K562 (cell line): ENCODE measurements around the gene RHOA. TPM values are rescaled to one million over a fixed set of nuclear protein-coding genes. Genes with fewer than 3 reads are reported as not detected.

Source experiments
- ADNP ChIP-seq: fragments of 200-800 bp; sonication (Bioruptor generic); IDR thresholded peaks from 2 replicates; pipeline ENCODE4 v1.6.1; 2016; ENCODE audit warnings: missing genetic modification characterization, missing compliant biosample characterization
- ARID1B ChIP-seq: fragments of 450-650 bp; IDR thresholded peaks from 2 replicates; pipeline ENCODE4 v1.6.1; 2016; ENCODE audit warnings: antibody characterized with exemption, mild to moderate bottlenecking, inconsistent platforms
- ASH1L ChIP-seq: fragments of 450-650 bp; IDR thresholded peaks from 2 replicates; pipeline ENCODE4 v1.6.1; 2018; ENCODE audit warnings: borderline replicate concordance, mild to moderate bottlenecking, low read depth; ENCODE audit not compliant: partially characterized antibody
- CAMTA2 ChIP-seq: fragments of 250-450 bp; sonication (Bioruptor Pico); conservative IDR thresholded peaks from 2 replicates; pipeline ENCODE4 v1.5.1; 2022
- CBFA2T2 ChIP-seq: fragments of 450-650 bp; conservative IDR thresholded peaks from 2 replicates; pipeline ENCODE4 v1.6.1; 2017; ENCODE audit warnings: mild to moderate bottlenecking
- CLOCK ChIP-seq: fragments of 250-450 bp; sonication (Bioruptor Pico); IDR thresholded peaks from 2 replicates; pipeline ENCODE4 v1.4.0; 2020; ENCODE audit warnings: mild to moderate bottlenecking, moderate library complexity, borderline replicate concordance
- ELF1 ChIP-seq: fragments of 200-800 bp; sonication (Bioruptor generic); IDR thresholded peaks from 2 replicates; pipeline ENCODE4 v1.6.1; 2016; ENCODE audit warnings: missing genetic modification characterization, missing compliant biosample characterization
- JUND ChIP-seq, 2 experiments: IDR thresholded peaks; 2 replicates in 1 of 2; 3 replicates in 1 of 2; pipeline ENCODE4 v1.6.1; 2011; ENCODE audit warnings: borderline replicate concordance in 2 of 2, low read depth in 2 of 2, low read length in 2 of 2, improper control_type of control experiment in 1 of 2, missing biosample characterization in 1 of 2, missing genetic modification characterization in 1 of 2, missing genetic modification reagents in 1 of 2
- KHSRP ChIP-seq: fragments of 450-650 bp; IDR thresholded peaks from 2 replicates; pipeline ENCODE4 v1.6.1; 2017
- MECOM ChIP-seq: fragments of 250-450 bp; sonication (Bioruptor Pico); IDR thresholded peaks from 2 replicates; pipeline ENCODE4 v1.8.0; 2022; ENCODE audit warnings: inconsistent platforms
- NR4A1 ChIP-seq, 2 experiments: fragments of 250-450 bp in 1 of 2; fragments of 450-650 bp in 1 of 2; sonication (Bioruptor Pico) in 1 of 2; IDR thresholded peaks; 2 replicates each; pipeline versions ENCODE4 v1.4.0 to v1.6.1; 2016 to 2020; ENCODE audit warnings: mild to moderate bottlenecking in 2 of 2, missing compliant biosample characterization in 1 of 2, missing genetic modification characterization in 1 of 2, moderate library complexity in 1 of 2
- SMARCA4 ChIP-seq: fragments of 450-650 bp; IDR thresholded peaks from 2 replicates; pipeline ENCODE4 v1.6.1; 2016
- SMARCC2 ChIP-seq: fragments of 450-650 bp; IDR thresholded peaks from 2 replicates; pipeline ENCODE4 v1.6.1; 2017; ENCODE audit warnings: antibody characterized with exemption, moderate library complexity, mild to moderate bottlenecking, low read depth
- TAF1 ChIP-seq: IDR thresholded peaks from 2 replicates; pipeline ENCODE4 v1.6.1; 2011; ENCODE audit warnings: mild to moderate bottlenecking, low read length, moderate library complexity; ENCODE audit not compliant: insufficient read depth, control insufficient read depth, severe bottlenecking; ENCODE audit errors: extremely low read depth
- TRIM24 ChIP-seq, 2 experiments: fragments of 450-650 bp; IDR thresholded peaks; 2 replicates each; pipeline ENCODE4 v1.6.1; 2016
- ZNF584 ChIP-seq: fragments of 200-800 bp; sonication (Bioruptor generic); IDR thresholded peaks from 2 replicates; pipeline ENCODE4 v1.6.1; 2016; ENCODE audit warnings: low read depth, mild to moderate bottlenecking, missing genetic modification characterization, missing compliant biosample characterization
- ZNF592 ChIP-seq: fragments of 450-650 bp; IDR thresholded peaks from 2 replicates; pipeline ENCODE4 v1.6.1; 2017; ENCODE audit warnings: antibody characterized with exemption, mild to moderate bottlenecking
- ZNF740 ChIP-seq, 3 experiments: fragments of 200-800 bp in 1 of 3; sonication (Bioruptor generic) in 1 of 3; sonication (generic) in 1 of 3; formaldehyde crosslinking in 1 of 3; IDR thresholded peaks; 2 replicates each; pipeline versions ENCODE4 v1.6.1 to v1.8.0; 2016 to 2022; ENCODE audit warnings: mild to moderate bottlenecking in 2 of 3, missing compliant biosample characterization in 2 of 3, missing genetic modification characterization in 2 of 3, missing genetic modification reagents in 1 of 3
- polyA plus RNA-seq, 8 experiments: library from polyadenylated mRNA; depleted of rRNA in 4 of 8; stranded (reverse) in 5 of 8; unstranded in 3 of 8; fragments of >200 nt; fragmentation: Nextera tagmentation in 2 of 8; fragmentation: Illumina TruSeq in 1 of 8; extraction: Ambion mirVana in 2 of 8; extraction: Trizol in 1 of 8; gene quantifications; 2 replicates each; pipeline versions ENCODE4 v1.2.1 to v1.2.3, GENCODE V29; 2011 to 2014; ENCODE audit warnings: inconsistent platforms in 1 of 8, missing spikeins in 1 of 8
- total RNA-seq, 7 experiments: library from RNA; depleted of rRNA in 6 of 7; stranded (reverse); fragments of >200 nt in 6 of 7; fragmentation: Illumina TruSeq in 2 of 7; extraction: Trizol in 2 of 7; gene quantifications; 2 replicates each; pipeline versions ENCODE4 v1.2.1 to v1.2.3, GENCODE V29; 2011 to 2021; ENCODE audit warnings: low replicate concordance in 1 of 7

Gene RHOA
- total and polyA plus RNA-seq, 9 of the 15 experiments (the other 6 are each of a cell fraction or from before 2014, with no cell fraction given) = 136 to 540 (median 236) TPM

- TF ChIP-seq CLOCK (CRISPR knock-in tag) (no peak), SMARCC2 (peak; percentile 84; the same call in 1 of the 2 replicates), CBFA2T2 (peak; percentile 94), TRIM24 (IDR thresholded peaks at IDR 0.05) (peak; percentile 82 to 92), ZNF584 (CRISPR knock-in tag) (peak; percentile 72; the same call in 1 of the 2 replicates), TAF1 (peak; percentile 22), ELF1 (tag) (0 out of 2 replicates have a peak, but pooled peaks have one; percentile 34), ZNF740 (CRISPR knock-in tag; IDR thresholded peaks at IDR 0.05) (no peak), ZNF740 (tag; IDR thresholded peaks at IDR 0.05) (no peak), ARID1B (peak; percentile 98), SMARCA4 (peak; percentile 96), MECOM (CRISPR knock-in tag) (peak; percentile 5; the same call in 1 of the 2 replicates), CAMTA2 (no peak), ADNP (tag) (0 out of 2 replicates have a peak, but pooled peaks have one; percentile 53), ASH1L (no peak), KHSRP (peak; percentile 61; the same call in 1 of the 2 replicates), JUND (IDR thresholded peaks at IDR 0.05; ENCODE audit: borderline replicate concordance, low read depth, low read length) (peak; percentile 77; the same call in 1 of the 2 replicates), JUND (tag; IDR thresholded peaks at IDR 0.05; ENCODE audit: borderline replicate concordance, low read depth, low read length) (peak; percentile 82; the same call in 2 of the 3 replicates), ZNF592 (peak; percentile 84), NR4A1 (CRISPR knock-in tag; IDR thresholded peaks at IDR 0.05) (no peak), NR4A1 (tag; IDR thresholded peaks at IDR 0.05) (0 out of 2 replicates have a peak, but pooled peaks have one; percentile 44)
These were observed 62.2 kb downstream of the RHOA start (continued) for GRCh38 chr3:49349348-49350114.
